Activated CD4-positive, alpha-beta T cell treated with anti-CD3 and anti-CD28 coated beads, Interleukin-2, Interleukin-6, amounts not matched to agents 100 ng/mL and 50 ng/mL, durations not matched to agents 16 hours and 8 hours (primary cell): Measurements from ENCODE around the gene NAXE.
"Not testable (repeated sequence)": the region's sequence is repeated elsewhere in the genome, so short reads cannot be mapped to it uniquely, and the experiment has no call there.

Source experiments
- DNase-seq: peaks from one replicate; pipeline ENCODE4 v3.0.0-alpha.2; 2020

Gene NAXE

DNA sequence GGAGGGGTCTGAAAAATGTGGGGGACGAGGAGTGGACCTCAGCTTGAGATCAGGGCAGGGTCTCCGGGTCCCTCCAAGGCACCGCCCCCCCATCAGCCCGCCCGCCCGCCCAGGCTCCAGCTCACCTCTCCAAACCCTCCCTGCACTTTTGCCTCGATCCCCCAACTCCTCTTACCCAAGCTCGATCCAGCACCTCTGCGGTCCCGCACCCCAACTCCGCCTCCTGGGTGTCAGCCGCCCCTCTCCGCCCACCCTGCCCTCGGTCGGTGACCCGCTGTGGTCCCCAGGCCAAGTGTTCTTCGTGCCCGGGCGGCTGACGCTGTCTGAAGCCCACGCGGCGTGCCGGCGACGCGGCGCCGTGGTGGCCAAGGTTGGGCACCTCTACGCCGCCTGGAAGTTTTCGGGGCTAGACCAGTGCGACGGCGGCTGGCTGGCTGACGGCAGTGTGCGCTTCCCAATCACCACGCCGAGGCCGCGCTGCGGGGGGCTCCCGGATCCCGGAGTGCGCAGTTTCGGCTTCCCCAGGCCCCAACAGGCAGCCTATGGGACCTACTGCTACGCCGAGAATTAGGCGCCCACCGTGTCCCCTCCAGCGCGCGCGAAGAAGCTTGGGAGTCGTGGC, 33.3 kb downstream of the NAXE start:
- no peak for DNase-seq

DNA sequence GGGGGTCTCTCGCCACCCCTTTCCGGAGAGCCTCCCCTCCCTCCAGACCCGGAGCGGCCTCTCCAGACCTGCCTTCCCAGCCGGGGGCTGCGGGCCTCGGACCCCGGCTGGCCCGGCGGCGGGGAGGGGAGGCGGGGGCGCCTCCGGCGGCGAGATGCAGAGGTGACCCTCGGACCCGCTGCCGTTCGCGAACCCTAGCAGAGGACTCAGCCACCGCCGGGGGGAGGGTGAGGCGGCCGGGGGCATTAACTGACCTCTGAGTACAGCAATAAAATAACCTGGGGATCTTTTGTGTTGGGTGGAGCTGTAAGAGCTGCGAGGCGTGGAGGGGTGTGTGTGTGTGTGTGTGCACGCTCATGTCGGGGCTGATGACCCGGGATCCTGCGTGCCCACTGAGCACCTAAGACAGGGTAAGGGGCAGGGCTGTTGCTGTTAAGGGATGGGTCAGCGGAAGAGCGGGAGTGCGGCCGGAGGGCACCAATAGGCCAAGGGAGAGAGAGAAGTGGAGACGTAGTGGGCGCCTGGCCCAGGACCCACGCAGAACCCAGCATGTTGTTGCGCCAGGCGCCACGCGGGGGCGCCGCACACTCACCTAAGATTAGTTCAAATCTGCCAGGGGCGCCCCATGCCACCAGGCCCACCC, 34.0 kb downstream of the NAXE start:
- peak; percentile 66 for DNase-seq

DNA sequence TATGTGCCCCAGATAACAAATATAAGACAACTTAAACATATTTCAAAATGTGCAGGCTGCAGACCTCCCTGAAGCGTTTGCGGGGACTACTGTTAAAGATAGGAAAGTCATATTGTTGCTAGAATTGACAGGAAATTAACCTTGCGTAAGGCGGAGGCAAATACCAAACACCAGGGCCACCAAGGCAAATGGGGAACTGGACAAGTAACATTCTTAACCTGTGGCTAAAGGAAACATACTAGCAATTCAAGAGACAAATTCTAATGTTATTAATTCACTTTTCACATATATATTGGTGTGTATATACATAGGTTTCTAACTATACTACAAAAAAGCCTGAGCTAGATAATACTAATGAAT, 34.5 kb downstream of the NAXE start:
- DNase-seq: no peak

DNA sequence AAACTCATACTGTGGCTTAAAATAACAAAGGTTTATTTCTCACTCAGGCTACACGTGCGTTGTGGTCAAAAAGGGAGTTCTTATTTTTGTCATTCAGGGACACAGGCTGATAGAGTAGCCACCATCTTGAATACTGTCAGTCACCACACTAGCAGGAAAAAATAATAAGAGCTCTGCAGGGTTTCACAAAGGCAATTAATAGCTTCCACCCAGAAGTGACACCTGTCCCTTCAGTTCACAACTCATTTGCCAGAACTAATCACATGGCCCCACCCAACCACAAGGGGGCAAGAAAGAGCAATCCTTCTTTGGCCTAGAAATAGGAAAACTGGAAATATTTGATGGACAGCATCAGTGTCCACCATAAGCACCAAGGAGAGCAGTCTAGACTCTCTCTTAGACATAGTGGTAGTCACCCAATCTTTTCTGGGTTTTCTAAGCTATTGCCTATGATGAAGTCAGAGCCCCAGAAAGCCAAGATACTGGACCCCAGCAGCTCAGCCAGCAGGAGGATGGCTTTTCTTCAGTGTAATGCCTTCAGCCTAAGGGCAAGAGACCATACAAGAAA, 35.8 kb downstream of the NAXE start:
- peak; percentile 51 for DNase-seq

DNA sequence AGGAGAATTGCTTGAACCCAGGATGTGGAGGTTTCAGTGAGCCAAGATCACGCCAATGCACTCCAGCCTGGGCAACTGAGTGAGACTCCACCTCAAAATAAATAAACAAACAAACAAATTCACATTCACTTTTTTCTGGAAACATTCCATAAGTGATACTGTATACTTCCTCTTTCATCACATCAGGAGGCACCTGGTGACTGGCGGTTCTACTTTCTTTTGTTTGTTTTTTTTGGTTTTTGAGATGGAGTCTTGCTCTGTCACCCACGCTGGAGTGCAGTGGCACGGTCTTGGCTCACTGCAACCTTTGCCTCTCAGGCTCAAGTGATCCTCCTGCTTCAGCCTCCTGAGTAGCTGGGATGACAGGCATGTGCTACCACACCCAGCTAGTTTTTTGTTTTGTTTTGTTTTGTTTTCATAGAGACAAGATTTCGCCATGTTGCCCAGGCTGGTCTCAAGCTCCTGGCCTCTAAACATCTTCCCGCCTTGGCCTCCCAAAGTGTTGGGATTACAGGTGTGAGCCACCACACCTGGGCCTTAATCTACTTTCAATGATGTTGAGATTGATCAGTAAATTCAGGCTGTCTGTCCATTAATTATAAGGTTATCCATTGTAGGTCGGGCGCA, 38.4 kb downstream of the NAXE start:
- DNase-seq: no peak

DNA sequence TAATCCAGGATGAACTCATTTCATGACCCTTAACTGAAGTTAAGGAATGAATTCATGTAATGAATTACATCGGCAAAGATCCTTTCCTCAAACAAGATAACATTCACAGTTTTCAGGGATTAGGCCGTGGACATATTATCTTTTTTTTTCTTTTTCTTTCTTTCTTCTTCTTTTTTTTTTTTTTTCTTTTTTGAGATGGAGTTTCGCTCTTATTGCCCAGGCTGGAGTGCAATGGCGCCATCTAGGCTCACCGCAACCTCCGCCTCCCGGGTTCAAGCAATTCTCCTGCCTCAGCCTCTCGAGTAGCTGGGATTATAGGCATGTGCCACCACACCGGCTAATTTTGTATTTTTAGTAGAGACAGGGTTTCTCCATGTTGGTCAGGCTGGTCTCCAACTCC, 39.6 kb downstream of the NAXE start:
- DNase-seq: not testable (repeated sequence)

DNA sequence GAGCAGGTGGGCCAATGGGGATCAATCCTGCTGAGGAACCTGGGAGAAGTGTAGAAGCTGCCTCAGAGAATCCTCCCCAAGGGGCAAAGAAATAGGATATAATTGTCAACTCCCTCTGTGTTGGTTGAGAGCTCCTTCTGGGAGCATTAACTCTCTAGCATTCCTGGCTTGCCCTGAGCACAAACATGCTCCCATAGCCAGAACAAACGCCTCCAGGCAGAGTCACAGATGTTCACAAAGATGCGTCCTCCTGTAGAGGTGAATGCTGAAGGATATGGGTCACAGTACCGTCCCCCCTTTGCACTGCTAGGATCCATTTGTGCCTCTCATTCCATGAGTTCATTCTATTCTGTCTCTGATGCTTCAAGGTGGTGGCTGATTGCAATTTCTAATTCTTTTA, 40.8 kb downstream of the NAXE start:
- no peak for DNase-seq

DNA sequence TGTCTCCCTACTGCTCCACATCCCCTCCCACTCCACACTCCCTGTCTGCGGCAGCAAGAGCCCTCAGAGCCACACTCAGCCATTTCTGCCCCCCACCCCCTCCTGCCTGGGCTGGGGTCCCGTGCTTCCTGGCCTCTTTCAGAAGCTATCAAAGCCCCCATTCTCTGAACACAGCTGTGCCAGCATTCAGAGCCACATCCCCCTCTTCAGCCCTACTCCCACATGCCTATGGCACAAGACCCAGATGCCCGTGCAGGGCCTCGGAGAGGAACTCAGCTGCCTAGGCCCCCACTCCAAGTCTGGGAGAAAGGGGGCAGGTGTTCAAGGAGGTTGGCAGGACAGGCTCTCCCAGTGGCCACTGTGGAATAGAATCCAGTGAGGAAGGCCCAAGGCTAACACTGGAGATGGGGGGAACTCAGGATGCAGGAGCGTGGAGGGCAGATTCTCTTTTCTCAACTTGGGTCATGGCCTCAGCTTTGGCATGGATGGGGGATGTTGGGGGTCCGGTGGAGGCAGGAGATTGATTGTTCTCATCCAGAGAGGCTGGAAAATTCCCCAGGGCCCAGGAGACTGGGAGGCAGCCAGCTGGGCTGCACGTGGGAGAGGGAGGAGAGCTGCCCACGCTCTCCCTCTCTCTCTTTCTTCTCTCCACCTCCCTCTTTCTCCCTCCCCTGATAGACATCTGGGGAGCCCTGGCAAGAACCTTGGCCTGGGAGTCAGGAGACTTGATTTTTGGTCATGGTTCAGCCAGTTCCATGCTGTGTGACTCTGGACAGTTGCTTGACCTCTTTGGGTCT, 46.8 kb downstream of the NAXE start:
- no peak for DNase-seq

DNA sequence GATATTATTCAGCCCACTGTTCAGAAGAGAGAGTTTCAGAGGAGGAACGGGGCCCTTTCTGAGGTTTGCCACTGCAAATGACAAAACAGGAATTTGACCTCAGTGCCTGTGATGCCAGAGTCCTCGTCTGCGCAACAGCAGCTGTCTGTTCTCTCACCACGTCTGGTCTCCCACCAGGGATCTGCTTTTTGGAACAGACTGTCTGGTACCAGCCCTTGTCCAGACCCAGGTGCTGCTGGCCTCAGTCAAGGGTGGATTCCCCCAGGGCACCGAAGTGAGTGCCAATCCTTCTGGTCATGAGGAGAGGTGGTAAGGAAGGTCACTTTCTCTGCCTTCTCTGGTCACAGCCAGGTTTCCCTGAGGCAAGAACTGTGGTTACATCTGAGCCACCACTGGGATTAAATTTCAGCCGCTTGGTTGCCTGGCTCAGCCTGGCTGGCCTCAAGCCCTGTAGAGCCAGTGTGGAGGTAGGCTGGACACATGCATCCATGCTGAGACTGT, 48.1 kb downstream of the NAXE start:
- DNase-seq: no peak

DNA sequence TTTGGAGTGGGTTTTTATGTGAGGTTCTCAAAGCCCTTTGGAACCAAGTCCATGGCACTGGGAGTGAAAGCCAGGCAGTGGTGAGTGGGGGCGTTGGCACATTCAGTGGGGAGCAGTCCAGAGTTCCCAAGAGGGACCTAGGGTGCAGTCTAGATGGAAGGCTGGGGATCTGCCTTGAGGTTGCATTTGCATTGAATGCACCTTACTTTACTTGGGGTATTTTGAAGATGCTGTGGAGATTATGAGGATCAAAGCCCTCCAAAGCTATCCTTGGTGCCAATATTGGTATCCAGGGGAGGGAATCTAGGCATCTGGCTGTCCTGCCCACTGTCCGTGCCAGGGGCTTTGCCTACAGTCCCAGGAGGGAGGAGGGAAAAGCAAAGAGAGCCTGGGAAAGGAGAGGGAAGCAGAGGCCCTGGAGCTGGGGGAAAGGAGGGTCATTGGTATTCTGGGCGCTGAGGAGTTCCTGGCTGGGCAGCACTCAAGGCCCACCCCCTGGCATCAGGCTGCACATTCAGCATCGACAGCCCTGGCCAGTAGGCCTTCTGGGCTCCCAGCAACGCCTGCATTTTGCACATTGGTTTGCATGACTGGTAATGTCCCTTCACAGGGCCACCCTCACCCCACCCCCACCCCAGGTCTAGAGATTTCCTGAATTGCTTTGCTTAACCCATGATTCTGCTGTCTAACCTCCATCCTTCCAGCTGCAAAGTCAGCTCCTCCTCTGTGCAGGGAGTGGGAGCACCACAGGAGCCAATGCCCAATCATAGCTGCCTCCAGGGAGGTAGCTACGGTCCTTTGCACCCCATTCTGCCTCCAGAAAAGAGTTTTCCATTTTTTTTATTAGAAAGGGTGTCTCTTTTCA, 49.5 kb downstream of the NAXE start:
- no peak for DNase-seq

DNA sequence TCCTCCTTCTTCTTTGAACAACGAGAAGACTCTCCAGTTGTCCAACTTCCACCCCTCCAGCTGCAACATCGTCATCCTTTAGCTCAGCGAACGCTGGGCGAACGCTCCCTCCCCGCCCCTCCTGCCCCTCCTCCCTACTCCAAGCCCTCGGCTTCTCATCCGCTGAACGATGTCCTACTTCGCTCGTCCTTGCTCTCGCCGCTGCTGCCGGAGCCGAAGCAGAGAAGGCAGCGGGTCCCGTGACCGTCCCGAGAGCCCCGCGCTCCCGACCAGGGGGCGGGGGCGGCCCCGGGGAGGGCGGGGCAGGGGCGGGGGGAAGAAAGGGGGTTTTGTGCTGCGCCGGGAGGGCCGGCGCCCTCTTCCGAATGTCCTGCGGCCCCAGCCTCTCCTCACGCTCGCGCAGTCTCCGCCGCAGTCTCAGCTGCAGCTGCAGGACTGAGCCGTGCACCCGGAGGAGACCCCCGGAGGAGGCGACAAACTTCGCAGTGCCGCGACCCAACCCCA, 50.2 kb downstream of the NAXE start, which contains the start of gene BCAN:
TSS of gene BCAN (plus strand) at position 357 of the 504 bp plus-strand sequence. CDS start 3,938 bp downstream, outside the sequence.
- DNase-seq: no peak

DNA sequence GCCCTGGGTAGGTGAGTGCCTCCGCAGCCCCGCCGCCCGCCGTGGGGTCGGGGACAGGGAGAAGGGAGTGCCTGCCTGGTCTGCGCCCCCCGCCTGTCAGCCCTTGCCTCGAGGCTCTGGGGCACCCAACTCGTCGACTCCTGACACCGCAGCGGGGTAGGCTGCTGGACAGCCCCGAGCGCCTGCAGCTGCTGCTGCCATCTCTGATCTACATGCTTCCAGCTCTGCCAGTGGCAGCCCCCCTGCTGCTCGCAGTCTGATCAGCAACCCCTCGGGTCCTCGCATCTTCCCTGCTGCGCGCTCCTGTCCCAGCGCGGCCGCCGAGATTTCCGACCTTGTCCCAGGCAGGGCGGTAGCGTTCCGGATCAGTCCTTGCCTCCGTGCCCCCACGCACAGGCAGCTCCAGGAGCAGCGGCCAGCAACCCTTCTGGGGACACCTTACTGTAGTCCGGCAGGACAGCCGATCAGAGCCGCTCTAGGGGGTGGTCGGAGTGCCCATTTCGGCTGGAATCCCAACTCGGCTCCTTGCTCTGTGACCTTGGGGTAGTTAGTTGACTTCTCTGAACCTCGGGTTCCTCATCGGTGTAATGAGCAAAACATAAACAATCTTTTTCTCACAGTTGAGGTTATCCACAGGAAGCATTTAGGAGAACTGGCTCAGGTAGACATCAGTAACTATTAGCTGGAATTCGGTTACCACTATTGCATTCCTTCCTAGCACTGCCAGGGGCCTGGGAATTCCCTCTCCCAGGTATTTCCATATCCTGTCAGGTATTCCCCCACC, 50.9 kb downstream of the NAXE start:
- no peak for DNase-seq

DNA sequence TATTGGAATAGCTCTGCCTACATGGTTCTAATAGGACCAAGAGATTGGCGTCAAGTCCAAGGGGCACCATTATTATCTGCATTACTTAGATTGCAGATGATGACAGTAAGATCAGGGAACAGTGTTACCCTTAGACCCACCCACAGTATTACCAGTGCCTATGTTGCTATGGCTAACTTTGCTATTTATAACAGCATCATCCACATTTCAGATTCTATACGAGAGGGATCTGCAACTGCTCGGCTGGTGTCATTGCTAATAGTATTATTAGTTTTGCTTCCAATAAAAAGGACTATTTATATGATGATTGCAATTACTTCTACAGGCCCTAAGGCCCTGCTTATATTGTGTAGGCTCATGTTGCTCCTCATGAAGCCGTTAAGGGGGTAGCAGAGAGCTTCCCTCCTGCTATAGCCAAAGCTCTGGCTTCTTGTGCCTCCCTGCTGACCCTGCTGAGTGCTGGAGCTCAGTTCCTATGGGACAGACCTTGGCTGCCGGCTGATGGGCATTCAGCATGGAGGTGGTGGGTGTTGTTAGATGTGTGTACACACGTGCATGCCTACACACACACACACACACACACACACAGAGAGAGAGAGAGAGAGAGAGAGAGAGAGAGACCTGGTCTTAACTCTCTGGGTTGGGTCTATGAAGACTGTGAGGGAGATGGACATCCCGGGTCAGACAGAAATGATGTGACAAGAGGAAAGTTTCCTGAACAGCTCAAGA, 51.6 kb downstream of the NAXE start:
- no peak for DNase-seq

DNA sequence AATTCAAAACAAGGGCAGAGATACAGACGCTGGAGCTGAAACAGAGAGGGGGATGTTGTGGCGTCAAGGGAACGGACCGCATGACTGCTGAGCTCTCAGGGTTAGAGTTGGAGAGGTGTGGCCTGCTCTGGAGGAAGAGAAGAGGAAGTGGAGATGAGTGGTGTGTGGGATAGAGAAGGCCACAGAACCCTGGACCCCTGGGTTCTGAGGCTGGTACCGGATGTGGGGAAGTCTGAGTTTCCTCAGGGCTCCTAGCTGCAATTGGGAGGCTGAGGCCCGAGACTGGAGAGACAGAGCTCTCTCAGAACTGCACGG, 52.2 kb downstream of the NAXE start:
- peak; percentile 71 for DNase-seq
